ENCODE data around the gene TCP11. TPM values are rescaled to one million over a fixed set of nuclear protein-coding genes. Genes with fewer than 3 reads are reported as not detected.

TCP11 gene
- polyA plus RNA-seq, 1 of the 3 experiments (the other 2 are of a cell fraction) = 0.16 TPM

- POLR2A ChIA-PET = no interaction called here
- Histone ChIP-seq H3K9me2 (no peaks in the 10 kb centered on the region), H3K9me3 (no peaks in the 10 kb centered on the region), H3F3A (replicated peaks; ENCODE audit: insufficient read depth) (no peaks in the 10 kb centered on the region), H3K27me3 (ENCODE audit: insufficient read depth) (no peaks in the 10 kb centered on the region), H3K4me1 (ENCODE audit: control insufficient read depth in 1 of 2, insufficient read depth in 2 of 2, low read depth in 1 of 2, low read length in 1 of 2) (peaks cover 0 to 11% of the 10 kb centered on the region in 2 experiments; a peak in 2 of 4 replicates), H3K4me3 (ENCODE audit: low read depth in 2 of 2, low read length in 1 of 2) (no peak overlapping the region), H3K79me2 (ENCODE audit: insufficient read depth) (no peaks in the 10 kb centered on the region), H3K27ac (ENCODE audit: low read depth in 2 of 2, low read length in 1 of 2) (0 out of 4 replicates have a peak overlapping the region, but pooled peaks of 1 of the 2 experiments have one; percentile 23), H3K9ac (no peak overlapping the region), H3K4me2 (no peak overlapping the region), H4K20me1 (ENCODE audit: insufficient read depth) (no peaks in the 10 kb centered on the region), H2AFZ (ENCODE audit: low read depth) (no peak overlapping the region), H3K36me3 (replicated peaks in 1 of 2; ENCODE audit: control insufficient read depth in 1 of 2, insufficient read depth in 2 of 2, low read length in 1 of 2) (no peaks in the 10 kb centered on the region)
- CTCF ChIA-PET = no interaction called here
- no peak for TF ChIP-seq CTCF (IDR thresholded peaks at IDR 0.05)
- no peak for TF ChIP-seq EP300 (IDR thresholded peaks at IDR 0.05; ENCODE audit: borderline replicate concordance in 1 of 2, low read depth in 1 of 2, low read length in 1 of 2)
- TF ChIP-seq FOSL2 (IDR thresholded peaks at IDR 0.05; ENCODE audit: borderline replicate concordance, low read depth) = 0 out of 2 replicates have a peak, but pooled peaks have one; percentile 20
- no peak for TF ChIP-seq RXRA (IDR thresholded peaks at IDR 0.05; ENCODE audit: borderline replicate concordance, low read depth)
- DNase-seq = no peak
- WGBS (ENCODE audit: low lambda C conversion rate) = 8% methylated on average over 1 of the region's 1 CpG
These were observed 29.0 kb upstream of the TCP11 start for GRCh38 chr6:35170166-35170565.

- Histone ChIP-seq H3K79me2 (ENCODE audit: insufficient read depth) (no peaks in the 10 kb centered on the region), H3K9me3 (no peaks in the 10 kb centered on the region; the same call in 1 of the 2 replicates), H3K4me1 (ENCODE audit: control insufficient read depth in 1 of 2, insufficient read depth in 2 of 2, low read depth in 1 of 2, low read length in 1 of 2) (peaks cover 0 to 11% of the 10 kb centered on the region in 2 experiments; a peak in 2 of 4 replicates), H3K4me3 (ENCODE audit: low read depth in 2 of 2, low read length in 1 of 2) (no peak overlapping the region), H4K20me1 (ENCODE audit: insufficient read depth) (no peaks in the 10 kb centered on the region), H3K27ac (ENCODE audit: low read depth in 2 of 2, low read length in 1 of 2) (no peak overlapping the region), H3K4me2 (no peak overlapping the region), H3K27me3 (ENCODE audit: insufficient read depth) (no peaks in the 10 kb centered on the region), H3K9me2 (no peaks in the 10 kb centered on the region), H3K9ac (no peak overlapping the region), H3F3A (replicated peaks; ENCODE audit: insufficient read depth) (no peaks in the 10 kb centered on the region), H2AFZ (ENCODE audit: low read depth) (no peak overlapping the region), H3K36me3 (replicated peaks in 1 of 2; ENCODE audit: control insufficient read depth in 1 of 2, insufficient read depth in 2 of 2, low read length in 1 of 2) (no peaks in the 10 kb centered on the region)
- 72% methylated on average over 7 of the region's 7 CpGs for WGBS (ENCODE audit: low lambda C conversion rate)
- POLR2A ChIA-PET = no interaction called here
- CTCF ChIA-PET = interaction anchor here (1.1 kb wide), 2 partner anchors 27 to 29 kb away, joined by 3 to 4 read pairs; no protein-coding TSS in a partner anchor
- no peak for DNase-seq
- TF ChIP-seq GATA2 (CRISPR knock-in tag; IDR thresholded peaks at IDR 0.05) = no peak
- no peak for TF ChIP-seq RXRA (IDR thresholded peaks at IDR 0.05; ENCODE audit: borderline replicate concordance, low read depth)
- TF ChIP-seq FOXM1 (IDR thresholded peaks at IDR 0.05; ENCODE audit: low read depth) = no peak
- no peak for TF ChIP-seq CTCF (IDR thresholded peaks at IDR 0.05)
- no peak for TF ChIP-seq FOSL2 (IDR thresholded peaks at IDR 0.05; ENCODE audit: borderline replicate concordance, low read depth)
- TF ChIP-seq NRF1 (IDR thresholded peaks at IDR 0.05; ENCODE audit: low read depth, low read length) = no peak
- TF ChIP-seq SMC3 (IDR thresholded peaks at IDR 0.05; ENCODE audit: low read depth, low read length) = no peak
- TF ChIP-seq TCF12 (IDR thresholded peaks at IDR 0.05) = no peak
- TF ChIP-seq POLR2AphosphoS5 (IDR thresholded peaks at IDR 0.05; ENCODE audit: low read depth, low read length) = no peak
- TF ChIP-seq USF2 (IDR thresholded peaks at IDR 0.05; ENCODE audit: borderline replicate concordance, low read depth, low read length) = no peak
- no peak for TF ChIP-seq REST (IDR thresholded peaks at IDR 0.05; ENCODE audit: low read depth, low read length)
- no peak for TF ChIP-seq NFIC (IDR thresholded peaks at IDR 0.05; ENCODE audit: borderline replicate concordance)
- TF ChIP-seq RFX5 (IDR thresholded peaks at IDR 0.05; ENCODE audit: low read length) = no peak
- TF ChIP-seq CHD2 (IDR thresholded peaks at IDR 0.05; ENCODE audit: low read length, partially characterized antibody) = no peak
- TF ChIP-seq PBX3 (IDR thresholded peaks at IDR 0.05) = no peak
- no peak for TF ChIP-seq EP300 (IDR thresholded peaks at IDR 0.05; ENCODE audit: borderline replicate concordance in 1 of 2, low read depth in 1 of 2, low read length in 1 of 2)
- TF ChIP-seq GABPA (IDR thresholded peaks at IDR 0.05; ENCODE audit: low read depth) = no peak
These were observed 27.3 kb upstream of the TCP11 start for GRCh38 chr6:35168461-35168861.

Measured in SK-N-SH (cell line).